GM23248 (cell line): ENCODE data around the gene NKIRAS1.

Source experiments
- EZH2 ChIP-seq: fragments of 200-600 bp; sonication (generic); IDR thresholded peaks from 2 replicates; pipeline ENCODE4 v1.6.1; 2018; ENCODE audit warnings: antibody characterized with exemption, mild to moderate bottlenecking; ENCODE audit not compliant: insufficient read depth, poor library complexity, severe bottlenecking
- EZH2phosphoT487 ChIP-seq: fragments of 200-600 bp; sonication (generic); IDR thresholded peaks from 2 replicates; pipeline ENCODE4 v1.6.1; 2018; ENCODE audit warnings: antibody characterized with exemption, moderate library complexity, mild to moderate bottlenecking, low read depth; ENCODE audit not compliant: insufficient read depth

GRCh38 chr3:23861689-23862088 is 55.1 kb downstream of the NKIRAS1 start:
- TF ChIP-seq EZH2 (no peak), EZH2phosphoT487 (no peak)
